ENCODE measurements around the gene SH3BP2. TPM values are rescaled to one million over a fixed set of nuclear protein-coding genes. Genes with fewer than 3 reads are reported as not detected.

Gene SH3BP2
- total RNA-seq, result 20.6 and 37.1 TPM in 2 replicates

GRCh38 chr4:2792711-2793585, at the start of gene SH3BP2:
Gene SH3BP2 (plus strand): TSS chr4:2793085. CDS start chr4:2820618, 27,533 bp downstream.

GRCh38 chr4:2755821-2756690, 36.8 kb upstream of the SH3BP2 start, which contains the start of gene TNIP2:
Gene TNIP2 (minus strand): TSS chr4:2756336. CDS start chr4:2756289, 47 bp downstream.

GRCh38 chr4:2843263-2843940, 50.5 kb downstream of the SH3BP2 start, which contains the start of gene ADD1:
Gene ADD1 (plus strand): TSS chr4:2843844. CDS start chr4:2875916, 32,072 bp downstream.

Other genes starting within 250 kb of the SH3BP2 start
- 38.7 and 41.5 TPM in 2 replicates for gene TNIP2, start 36.7 kb upstream of the SH3BP2 start, total RNA-seq
- 151 and 169 TPM in 2 replicates for gene ADD1, start 50.8 kb downstream of the SH3BP2 start, total RNA-seq
- gene NOP14, start 170.3 kb downstream of the SH3BP2 start, total RNA-seq, result 36.0 and 37.9 TPM in 2 replicates
- 4.4 and 5.7 TPM in 2 replicates for gene GRK4, start 170.5 kb downstream of the SH3BP2 start, total RNA-seq

Measured in subcutaneous preadipocyte (primary cell).